Activated naive CD4-positive, alpha-beta T cell treated with anti-CD3 and anti-CD28 coated beads for 36 hours (primary cell): Measurements from ENCODE around the gene EIF3A. TPM values are rescaled to one million over a fixed set of nuclear protein-coding genes. Genes with fewer than 3 reads are reported as not detected.

ENCODE experiments used
- CTCF ChIA-PET: fragments of 350-600 bp; sonication (Branson Sonifier 250); formaldehyde crosslinking; loops from one replicate; lab custom pipeline; 2021; ENCODE audit warnings: antibody characterized with exemption; lab: Charles Lee
- DNase-seq: peaks from one replicate; pipeline ENCODE4 v3.0.0-alpha.2; 2020
- H3K27ac Mint-ChIP-seq: one replicate; pipeline ENCODE4 v1.8.0; 2021; ENCODE audit warnings: mild to moderate bottlenecking, mixed read lengths
- H3K27me3 Mint-ChIP-seq: one replicate; pipeline ENCODE4 v1.8.0; 2021; ENCODE audit warnings: low read depth, mixed read lengths
- H3K36me3 Mint-ChIP-seq: one replicate; pipeline ENCODE4 v1.8.0; 2021; ENCODE audit warnings: low read depth, mixed read lengths
- H3K4me1 Mint-ChIP-seq: one replicate; pipeline ENCODE4 v1.8.0; 2021; ENCODE audit warnings: low read depth, mixed read lengths
- H3K4me3 Mint-ChIP-seq: one replicate; pipeline ENCODE4 v1.8.0; 2021; ENCODE audit warnings: mild to moderate bottlenecking, moderate library complexity, mixed read lengths
- H3K9me3 Mint-ChIP-seq: one replicate; pipeline ENCODE4 v1.8.0; 2021; ENCODE audit warnings: mixed read lengths
- intact Hi-C: fragments of 100-400 bp; cut with micrococcal nuclease; formaldehyde crosslinking; loops from one replicate; pipeline ENCODE4 v1.15.1; 2023
- total RNA-seq, 2 experiments: library from RNA; stranded (reverse); gene quantifications; one replicate each; pipeline ENCODE4 v1.2.3, GENCODE V29; 2021

The EIF3A gene
- total RNA-seq, 2 experiments from 2014 or later = 113 to 120 TPM

DNA sequence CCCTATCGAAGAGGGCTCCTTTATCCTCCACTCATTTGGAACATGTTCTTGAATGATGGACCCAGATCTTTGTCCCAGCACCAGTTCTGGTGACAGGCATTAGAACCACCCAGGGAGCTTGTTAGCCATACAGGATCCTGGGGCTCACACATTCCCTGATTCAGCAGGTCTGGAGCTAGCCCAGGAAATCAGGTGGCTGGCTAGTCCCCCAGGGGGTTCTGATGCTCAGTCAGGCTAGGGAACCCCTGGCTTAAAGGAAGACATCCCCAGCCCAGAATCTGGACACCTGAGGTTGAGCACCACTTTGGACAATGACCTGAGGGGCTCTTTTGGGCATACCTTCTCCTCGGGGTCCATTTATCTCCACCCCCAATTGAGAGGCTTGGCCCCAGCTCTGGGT, 88.1 kb downstream of the EIF3A start:
- Mint-ChIP-seq H3K4me1 (peaks cover 1% of the 10 kb centered on the region), H3K36me3 (peaks cover 2% of the 10 kb centered on the region), H3K27ac (no peak overlapping the region), H3K27me3 (no peaks in the 10 kb centered on the region), H3K4me3 (no peak overlapping the region), H3K9me3 (no peaks in the 10 kb centered on the region)
- CTCF ChIA-PET = no interaction called here
- intact Hi-C loops = no loop called here
- no peak for DNase-seq

DNA sequence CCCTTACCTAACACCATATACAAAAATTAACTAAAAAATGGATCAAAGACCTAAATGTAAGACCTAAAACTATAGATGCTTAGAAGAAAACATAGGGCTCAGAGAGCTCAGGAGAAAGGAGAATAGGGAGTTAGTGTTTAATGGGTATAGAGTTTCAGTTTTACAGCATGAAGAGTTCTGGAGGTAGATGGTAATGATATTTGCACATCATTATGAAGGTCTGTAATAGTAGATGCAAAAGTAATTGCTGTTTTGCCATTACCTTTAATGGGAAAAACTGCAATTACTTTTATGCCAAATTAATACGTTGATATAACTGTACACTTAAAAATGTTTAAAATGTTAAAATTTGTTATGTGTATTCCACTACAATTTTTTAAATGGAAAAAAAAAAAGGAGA, 90.3 kb downstream of the EIF3A start:
- Mint-ChIP-seq H3K27ac (no peak overlapping the region), H3K36me3 (peaks cover 6% of the 10 kb centered on the region), H3K9me3 (peaks cover 6% of the 10 kb centered on the region), H3K4me3 (no peak overlapping the region), H3K4me1 (peaks cover 6% of the 10 kb centered on the region), H3K27me3 (no peaks in the 10 kb centered on the region)
- DNase-seq = no peak
- intact Hi-C loops = no loop called here
- CTCF ChIA-PET = interaction anchor here (0.6 kb wide), 1 partner anchor 510 kb away, joined by 3 read pairs; no protein-coding TSS in a partner anchor

DNA sequence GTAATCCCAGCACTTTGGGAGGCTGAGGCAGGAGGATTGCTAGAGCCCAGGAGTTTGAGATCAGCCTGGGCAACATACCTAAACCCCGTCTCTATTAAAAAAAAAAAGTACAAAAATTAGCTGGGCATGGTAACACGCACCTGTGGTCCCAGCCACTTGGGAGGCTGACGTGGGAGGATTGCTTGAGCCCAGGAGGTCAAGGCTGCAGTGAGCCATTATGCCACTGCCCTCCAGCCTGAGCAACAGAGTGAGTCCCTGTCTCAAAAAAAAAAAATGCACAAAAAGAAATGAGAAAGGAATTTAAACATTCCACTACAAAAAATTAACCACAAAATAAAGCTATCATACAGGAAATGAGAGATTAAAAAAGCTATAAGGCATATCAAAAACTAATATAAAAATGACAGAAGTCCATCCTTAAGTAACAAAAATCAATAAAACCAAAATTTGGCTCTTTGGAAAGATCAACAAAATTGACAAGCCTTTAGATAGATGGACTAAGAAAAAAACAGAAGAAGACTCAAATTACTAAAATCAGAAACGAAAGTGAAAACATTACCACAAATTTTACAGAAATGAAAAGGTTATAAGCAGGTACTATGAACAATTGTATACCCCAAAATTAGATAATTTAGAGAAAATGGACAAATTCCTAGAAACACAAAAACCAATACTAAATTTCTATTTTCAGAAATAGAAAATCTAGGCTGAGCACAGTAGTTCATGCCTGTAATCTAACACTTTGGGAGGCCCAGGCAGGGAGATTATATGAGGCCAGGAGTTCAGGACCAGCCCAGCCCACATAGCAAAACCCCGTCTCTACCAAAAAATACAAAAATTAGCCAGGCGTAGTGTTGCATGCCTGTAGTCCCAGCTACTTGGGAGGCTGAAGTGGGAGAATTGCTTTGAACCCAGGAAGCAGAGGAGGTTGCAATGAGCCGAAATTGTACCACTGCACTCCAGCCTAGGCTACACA, 93.5 kb downstream of the EIF3A start:
- intact Hi-C loops = no loop called here
- H3K4me3 Mint-ChIP-seq = no peak overlapping the region
- H3K36me3 Mint-ChIP-seq = peaks cover 8% of the 10 kb centered on the region
- H3K27me3 Mint-ChIP-seq = peaks cover 2% of the 10 kb centered on the region
- CTCF ChIA-PET = no interaction called here
- no peak for DNase-seq
- H3K4me1 Mint-ChIP-seq = peaks cover 6% of the 10 kb centered on the region
- H3K27ac Mint-ChIP-seq = no peak overlapping the region
- peaks cover 14% of the 10 kb centered on the region for H3K9me3 Mint-ChIP-seq

DNA sequence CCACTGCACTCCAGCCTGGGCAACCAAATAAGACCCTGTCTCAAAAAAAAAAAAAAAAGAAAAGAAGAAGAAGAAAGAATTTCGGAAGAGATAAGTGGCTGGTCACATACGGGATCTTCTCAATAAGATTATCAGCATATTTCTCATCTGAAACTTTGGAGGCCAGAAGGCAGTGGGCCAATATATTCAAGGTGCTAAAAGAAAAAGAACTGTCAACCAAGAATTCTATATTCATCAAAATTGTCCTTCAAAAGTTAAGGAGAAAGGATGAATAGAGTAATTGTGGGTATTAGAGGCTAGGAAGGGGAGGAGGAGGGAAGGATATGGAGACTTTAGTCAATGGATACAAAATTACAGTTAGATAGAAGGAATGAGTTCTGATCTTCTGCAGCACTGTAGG, 95.0 kb downstream of the EIF3A start:
- CTCF ChIA-PET = no interaction called here
- peaks cover 6% of the 10 kb centered on the region for H3K4me1 Mint-ChIP-seq
- DNase-seq = no peak
- H3K27ac Mint-ChIP-seq = no peak overlapping the region
- H3K4me3 Mint-ChIP-seq = no peak overlapping the region
- H3K36me3 Mint-ChIP-seq = peaks cover 8% of the 10 kb centered on the region
- H3K9me3 Mint-ChIP-seq = peaks cover 14% of the 10 kb centered on the region
- intact Hi-C loops = no loop called here
- H3K27me3 Mint-ChIP-seq = peaks cover 6% of the 10 kb centered on the region

Other genes starting within 250 kb of the EIF3A start
- under 1 TPM; 0.26 to 0.52 TPM for gene NANOS1, start 51.1 kb downstream of the EIF3A start, total RNA-seq
- gene DENND10, start 23.3 kb upstream of the EIF3A start, total RNA-seq = 10 to 100 TPM; 16.9 to 17.6 TPM
- 10 to 100 TPM; 46.1 to 51.7 TPM for gene SFXN4, start 84.9 kb upstream of the EIF3A start, total RNA-seq
- 100 to 1,000 TPM; 215 to 216 TPM for gene PRDX3, start 98.0 kb upstream of the EIF3A start, total RNA-seq
- gene GRK5, start 126.8 kb upstream of the EIF3A start, total RNA-seq = 10 to 100 TPM; 27.1 to 29.7 TPM